ENCODE data around the gene MATCAP1. TPM values are rescaled to one million over a fixed set of nuclear protein-coding genes. Genes with fewer than 3 reads are reported as not detected.

Gene MATCAP1
- total and polyA plus RNA-seq, 2 of the 13 experiments (the other 11 are each of a cell fraction or from before 2014, with no cell fraction given), result 11.2 to 24.5 TPM

GRCh38 chr16:67183627-67184452, at the start of gene MATCAP1 (continued):
- TF ChIP-seq ARNTL (CRISPR knock-in tag; IDR thresholded peaks at IDR 0.05), result peak; percentile 50; the same call in 1 of the 2 replicates
- TF ChIP-seq ARID5B (CRISPR knock-in tag; IDR thresholded peaks at IDR 0.05), result no peak; the same call in none of the 2 replicates
- peak; percentile 93; the same call in 1 of the 2 replicates for TF ChIP-seq MTERF4 (CRISPR knock-in tag; IDR thresholded peaks at IDR 0.05)
- no peak for TF ChIP-seq TCF7L2 (IDR thresholded peaks at IDR 0.05; ENCODE audit: low read depth, low read length)
- peak; percentile 70 for TF ChIP-seq ATF3 (CRISPR knock-in tag; IDR thresholded peaks at IDR 0.05)
- TF ChIP-seq ZNF576 (CRISPR knock-in tag; IDR thresholded peaks at IDR 0.05), result no peak
- no peak; the same call in 1 of the 2 replicates for TF ChIP-seq ZSCAN31 (CRISPR knock-in tag; IDR thresholded peaks at IDR 0.05; ENCODE audit: low read depth)
- no peak for TF ChIP-seq NFIB (CRISPR knock-in tag; IDR thresholded peaks at IDR 0.05; ENCODE audit: borderline replicate concordance)
- TF ChIP-seq ZNF230 (CRISPR knock-in tag; IDR thresholded peaks at IDR 0.05), result peak; percentile 80; the same call in 1 of the 2 replicates
- peak; percentile 49; the same call in 1 of the 2 replicates for TF ChIP-seq HOMEZ (CRISPR knock-in tag; IDR thresholded peaks at IDR 0.05; ENCODE audit: low read depth)
- TF ChIP-seq CHD4 (IDR thresholded peaks at IDR 0.05; ENCODE audit: borderline replicate concordance, low read length), result no peak; the same call in 1 of the 2 replicates
- TF ChIP-seq ZNF383 (CRISPR knock-in tag; IDR thresholded peaks at IDR 0.05; ENCODE audit: borderline replicate concordance), result no peak
- TF ChIP-seq SOX5 (CRISPR knock-in tag; IDR thresholded peaks at IDR 0.05; ENCODE audit: borderline replicate concordance), result peak; percentile 78
- peak; percentile 42; the same call in 1 of the 2 replicates for TF ChIP-seq NFKBIZ (CRISPR knock-in tag; IDR thresholded peaks at IDR 0.05)
- no peak for TF ChIP-seq RELA (CRISPR knock-in tag; IDR thresholded peaks at IDR 0.05)
- TF ChIP-seq KLF15 (CRISPR knock-in tag; IDR thresholded peaks at IDR 0.05; ENCODE audit: borderline replicate concordance), result no peak; the same call in 1 of the 2 replicates
- TF ChIP-seq ZSCAN5A (CRISPR knock-in tag; IDR thresholded peaks at IDR 0.05; ENCODE audit: borderline replicate concordance), result 0 out of 2 replicates have a peak, but pooled peaks have one; percentile 13
- no peak; the same call in 1 of the 2 replicates for TF ChIP-seq TP53 (CRISPR knock-in tag; conservative IDR thresholded peaks at IDR 0.05)
- peak; percentile 96 for TF ChIP-seq NFYB (CRISPR knock-in tag; IDR thresholded peaks at IDR 0.05)

Data from HepG2 (cell line).